GM18517 (cell line): ENCODE results near the gene PTPRD.

ENCODE experiments used
- ATAC-seq: cut with Tn5 transposase; IDR thresholded peaks from one replicate; pipeline ENCODE4 v1.9.1; 2021; ENCODE audit warnings: mild to moderate bottlenecking, moderate library complexity; ENCODE audit not compliant: unreplicated experiment

PTPRD gene

DNA sequence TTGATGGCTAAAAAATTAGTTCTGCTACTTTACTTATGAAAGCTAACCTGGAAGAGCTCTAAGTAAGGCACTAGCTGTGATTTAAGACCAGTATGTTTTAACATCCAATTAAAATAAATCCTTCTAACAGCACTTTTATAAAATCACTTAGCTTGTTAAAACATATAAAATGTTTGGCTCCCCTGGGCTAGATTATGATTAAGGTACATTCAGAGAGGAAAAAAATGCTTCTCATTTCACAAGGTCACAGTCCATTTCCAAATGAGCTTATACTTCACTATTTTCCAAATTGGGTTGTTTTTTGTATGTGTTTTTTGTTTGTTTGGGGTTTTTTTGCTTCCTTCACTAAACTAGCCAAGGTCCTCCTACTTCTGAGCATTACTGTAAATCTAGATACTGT is 1938.3 kb downstream of the PTPRD start:
- no peak for ATAC-seq

DNA sequence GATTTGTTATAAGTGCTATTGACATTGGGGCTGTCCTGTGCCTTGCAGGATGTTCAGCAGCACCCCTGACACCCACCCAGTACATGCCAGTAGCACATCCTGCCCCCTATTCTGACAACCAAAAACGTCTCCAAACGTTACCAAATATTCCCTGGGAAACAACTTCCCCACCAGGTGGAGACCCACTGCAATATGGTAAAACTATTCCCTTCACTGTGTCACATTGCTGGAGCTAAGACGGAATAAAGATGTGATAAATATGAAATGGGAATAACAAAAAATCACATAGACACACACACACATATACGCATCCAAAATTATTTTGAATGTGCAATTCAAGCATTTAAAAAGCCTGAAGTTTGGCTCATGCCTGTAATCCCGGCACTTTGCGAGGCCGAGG is 1939.0 kb downstream of the PTPRD start:
- no peak for ATAC-seq

DNA sequence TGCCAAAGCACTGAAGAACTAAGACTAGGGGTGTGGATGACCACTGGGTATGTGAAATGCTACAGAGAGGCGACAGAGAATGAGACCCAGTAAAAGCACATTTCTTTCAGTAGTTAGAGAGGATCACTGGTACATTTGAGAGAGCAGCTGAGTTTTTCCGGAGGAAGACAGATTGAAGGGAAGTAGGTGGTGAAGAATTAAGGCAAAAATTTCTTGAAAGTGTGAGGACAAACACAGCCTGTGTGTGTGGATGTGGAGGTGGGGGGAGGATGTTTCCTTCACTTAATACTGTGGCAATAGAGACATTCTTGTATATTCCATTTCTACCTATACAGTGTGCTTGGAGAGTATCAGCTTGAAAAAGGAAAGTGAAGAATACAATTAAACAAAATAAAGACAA is 1942.1 kb downstream of the PTPRD start:
- no peak for ATAC-seq

DNA sequence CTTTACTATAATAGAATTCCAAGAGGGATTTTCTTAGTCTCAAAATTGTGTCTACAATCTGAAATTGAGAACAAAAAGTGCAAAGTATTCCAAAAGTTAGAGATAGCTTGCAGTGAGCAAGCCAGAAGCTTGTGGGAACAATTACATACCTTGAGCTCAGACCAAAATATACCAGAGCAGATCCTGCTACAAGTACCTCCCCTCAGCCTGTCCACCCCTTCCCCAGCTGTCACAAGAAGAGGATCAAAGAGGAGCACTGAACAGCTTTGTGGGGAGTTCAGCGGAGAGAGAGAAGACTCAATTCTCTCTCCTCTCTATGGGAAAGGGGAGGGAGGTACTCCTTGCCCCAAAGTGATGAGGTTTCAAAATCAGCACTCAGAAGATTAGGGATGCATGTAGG is 1944.1 kb downstream of the PTPRD start:
- no peak for ATAC-seq

DNA sequence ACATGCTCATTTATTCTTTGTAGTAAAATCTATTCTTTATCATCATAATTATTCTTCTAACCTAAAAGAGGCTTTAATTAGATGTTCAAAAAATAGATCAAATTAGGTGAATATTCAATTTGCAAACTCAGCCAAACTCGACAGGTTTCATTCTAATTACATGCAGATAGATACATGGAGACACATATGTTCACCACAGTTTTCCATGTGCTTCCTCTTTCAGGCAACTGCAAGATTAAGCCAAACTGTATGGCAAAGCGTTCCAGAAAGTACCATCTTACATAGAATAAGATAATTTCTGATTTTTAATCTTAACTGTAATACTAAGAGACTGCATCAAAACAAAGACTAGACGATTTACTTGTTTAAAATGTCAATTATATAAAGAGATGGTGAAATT is 1944.6 kb downstream of the PTPRD start:
- no peak for ATAC-seq

DNA sequence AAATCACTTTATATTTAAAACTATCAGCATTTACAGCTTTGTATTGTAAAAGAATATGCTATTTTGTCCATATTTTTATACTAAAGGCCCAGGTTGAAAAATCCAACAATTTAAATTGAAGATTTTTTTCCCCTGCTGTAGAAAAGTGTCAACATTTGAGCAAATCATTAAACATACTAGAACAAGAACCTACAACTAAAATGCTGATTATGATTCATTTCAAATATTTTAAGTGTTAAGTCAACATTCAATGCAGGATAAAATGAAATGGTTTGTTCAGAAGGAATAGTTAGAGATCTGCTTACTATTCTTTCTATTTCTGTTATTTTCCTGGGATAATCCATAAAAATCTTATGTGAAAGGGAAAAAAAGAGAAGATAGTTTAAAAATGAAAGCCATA is 1946.7 kb downstream of the PTPRD start:
- ATAC-seq: no peak

DNA sequence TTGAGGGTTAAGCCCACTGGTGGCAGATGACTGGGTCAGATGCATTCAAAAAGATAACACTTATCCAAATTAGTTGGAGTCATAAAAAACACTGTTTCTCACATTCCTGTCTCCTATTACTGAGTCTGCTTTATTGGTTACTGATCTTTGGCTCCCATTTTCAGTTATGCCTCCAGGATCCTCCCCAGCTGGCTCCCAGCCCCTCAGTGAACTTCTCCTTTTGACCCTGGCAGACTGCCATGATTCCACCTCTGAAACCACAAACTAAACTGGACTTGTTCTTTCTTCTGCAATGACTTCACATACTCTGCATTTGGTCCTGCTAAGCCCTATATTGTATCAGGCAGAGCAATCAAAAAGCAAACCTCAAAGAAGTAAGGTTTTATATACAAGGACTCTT is 1952.4 kb downstream of the PTPRD start:
- ATAC-seq: no peak

DNA sequence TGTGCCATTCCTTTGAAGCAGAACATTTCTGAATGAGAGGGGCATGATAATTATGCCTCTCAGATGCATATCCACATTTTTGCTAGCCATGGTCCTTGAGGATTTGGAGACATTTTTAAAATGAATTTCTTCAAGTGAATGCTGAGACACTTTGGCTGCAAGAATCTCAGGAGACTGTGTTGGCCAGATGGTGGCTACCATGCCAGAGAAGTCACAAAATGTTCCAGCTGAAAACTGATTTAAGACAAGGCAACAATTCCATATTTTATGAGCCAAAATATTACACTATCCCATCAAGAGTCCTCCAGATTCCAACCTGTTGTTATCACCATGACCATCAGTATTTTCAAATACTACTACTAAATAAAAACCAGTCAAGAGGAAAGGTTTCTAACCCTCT is 1953.7 kb downstream of the PTPRD start:
- no peak for ATAC-seq

DNA sequence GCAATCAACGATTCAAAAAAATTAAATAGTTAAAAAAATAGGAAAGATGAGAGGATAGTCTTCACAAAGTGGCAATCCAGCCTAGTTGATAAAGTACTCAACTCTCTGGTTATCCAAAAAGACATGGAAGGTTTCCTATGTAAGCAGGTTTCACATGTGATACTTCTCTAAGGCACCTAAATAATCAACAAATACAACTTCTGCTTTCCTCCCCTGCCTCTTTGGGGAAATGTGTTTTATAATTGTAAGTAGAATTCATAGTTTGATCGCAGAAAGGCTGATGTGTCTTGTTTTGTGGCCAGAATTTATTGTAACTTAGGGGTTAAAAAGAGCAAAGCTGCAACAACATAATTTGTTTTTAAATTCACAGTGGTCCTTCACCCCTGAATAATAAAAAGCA is 1957.7 kb downstream of the PTPRD start:
- ATAC-seq: no peak

DNA sequence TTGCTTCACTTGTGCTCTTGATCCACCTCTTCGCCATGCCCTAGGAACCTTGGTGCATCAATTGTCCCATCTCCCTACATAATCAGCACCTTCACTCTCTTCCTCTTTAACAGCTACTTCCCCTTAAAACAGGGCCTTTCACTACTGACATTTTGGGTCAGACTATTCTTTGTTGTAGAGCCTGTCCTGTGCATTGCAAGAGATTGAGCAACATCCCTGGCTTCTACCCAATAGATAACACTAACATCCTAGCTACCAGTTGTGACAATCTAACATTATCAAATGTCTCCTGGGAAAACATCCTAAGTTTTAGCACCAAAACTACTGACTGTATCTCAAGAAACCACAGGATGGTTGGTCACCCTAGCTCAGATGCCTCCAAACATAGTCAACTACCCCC is 1958.9 kb downstream of the PTPRD start:
- ATAC-seq: no peak

DNA sequence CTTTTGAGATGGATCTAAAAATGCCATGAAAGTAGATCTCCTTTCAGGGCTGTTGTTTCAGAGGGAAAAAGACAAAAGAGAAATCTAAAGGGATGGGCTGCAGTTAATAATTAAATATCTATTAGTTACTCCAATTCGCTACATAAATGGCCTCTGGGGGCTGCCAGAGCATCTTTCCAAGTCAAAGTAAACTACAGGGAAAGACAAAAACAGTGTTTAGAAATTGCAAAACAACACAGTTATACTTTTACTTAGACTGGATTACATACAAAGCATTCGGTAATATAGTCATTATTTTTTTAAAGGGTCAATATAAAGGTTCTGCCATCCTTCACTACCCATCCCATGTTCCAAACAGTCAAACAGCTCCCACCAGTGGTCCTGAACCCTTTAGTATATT is 1959.7 kb downstream of the PTPRD start:
- no peak for ATAC-seq

DNA sequence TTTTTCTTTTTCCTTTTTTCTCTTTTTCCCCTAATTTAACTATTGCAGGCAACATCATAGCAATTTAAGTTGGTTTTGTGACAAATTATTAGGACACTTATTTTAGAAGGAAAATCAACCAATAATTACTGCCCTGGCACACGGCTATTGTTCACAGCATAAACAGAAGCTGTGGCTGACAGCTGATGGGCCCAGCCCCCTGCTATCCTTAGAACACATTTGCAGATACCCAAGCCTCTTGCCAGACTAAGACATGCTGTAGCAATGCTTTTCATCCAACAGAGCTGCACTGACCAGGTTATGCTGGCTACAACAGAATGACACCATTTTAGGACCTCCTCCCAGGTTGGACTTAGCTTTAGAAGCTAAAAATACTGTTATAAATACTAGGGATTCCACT is 1960.5 kb downstream of the PTPRD start:
- no peak for ATAC-seq

DNA sequence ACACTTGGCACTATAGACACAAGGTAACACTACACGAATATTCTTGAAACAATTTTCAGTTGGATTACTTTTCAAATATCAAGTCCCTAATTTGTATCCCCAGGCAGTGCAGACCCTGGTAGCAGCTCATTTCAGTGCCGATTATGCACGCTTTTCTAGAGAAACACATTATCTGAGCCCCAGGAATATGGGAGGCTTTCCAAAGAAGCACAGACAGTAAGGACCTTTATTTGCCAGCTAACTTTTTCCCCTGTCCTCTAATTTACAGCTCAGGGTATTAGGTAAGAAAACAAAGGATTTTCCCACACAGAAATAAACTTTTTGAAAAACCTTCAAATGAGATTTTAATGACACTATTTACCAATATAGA is 1961.0 kb downstream of the PTPRD start:
- ATAC-seq: no peak

DNA sequence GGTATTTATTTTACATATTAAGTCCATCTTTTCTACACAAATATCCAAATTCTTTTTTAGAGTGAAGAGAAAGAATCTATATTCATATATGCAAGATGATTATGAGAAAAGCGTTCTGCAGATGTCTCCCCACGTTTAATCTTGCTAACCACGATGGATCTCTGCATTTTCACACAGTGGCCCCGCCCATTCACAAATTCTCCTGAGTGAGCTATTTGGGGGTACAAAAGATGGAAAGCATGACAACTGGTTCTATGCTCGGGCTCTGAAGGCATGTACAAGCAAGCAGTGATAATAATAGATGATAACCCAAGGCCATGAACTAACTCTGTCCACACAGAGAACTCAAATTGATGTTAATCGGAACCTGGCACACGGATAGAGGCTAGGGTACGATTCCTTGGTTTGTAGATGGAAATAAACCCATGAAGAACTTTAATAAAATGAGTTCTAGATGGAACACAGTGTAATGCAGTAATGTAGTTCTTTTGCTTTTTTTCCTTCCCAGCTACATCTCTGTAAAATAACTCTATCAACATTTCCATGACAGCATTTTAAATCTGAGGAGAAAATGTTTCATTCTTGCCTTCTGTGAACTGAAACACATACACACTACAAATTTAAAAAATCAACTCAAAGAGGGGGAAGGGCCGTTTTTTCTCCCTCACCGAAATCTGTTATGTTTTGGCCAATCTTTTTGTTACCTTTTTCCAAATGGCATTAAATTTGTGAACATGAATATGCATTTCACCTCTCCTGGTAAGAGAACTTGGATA is 1961.5 kb downstream of the PTPRD start:
- no peak for ATAC-seq

DNA sequence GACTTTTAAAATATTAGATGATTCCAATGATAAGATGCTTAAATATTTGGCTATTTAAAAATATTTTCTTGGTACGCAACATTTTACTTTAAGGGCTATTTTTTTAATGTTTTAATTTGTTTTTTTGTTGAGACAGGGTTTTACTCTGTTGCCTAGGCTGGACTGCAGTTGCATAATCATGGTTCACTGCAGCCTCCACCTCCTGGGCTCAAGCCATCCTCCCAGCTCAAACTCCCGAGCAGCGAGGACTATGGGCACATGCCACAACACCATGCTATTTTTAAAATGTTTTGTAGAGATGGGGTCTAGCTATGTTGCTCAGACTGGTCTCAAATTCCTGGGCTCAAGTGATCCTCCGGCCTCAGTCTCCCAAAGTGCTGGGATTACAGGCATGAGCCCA is 1963.0 kb downstream of the PTPRD start:
- ATAC-seq: no peak

DNA sequence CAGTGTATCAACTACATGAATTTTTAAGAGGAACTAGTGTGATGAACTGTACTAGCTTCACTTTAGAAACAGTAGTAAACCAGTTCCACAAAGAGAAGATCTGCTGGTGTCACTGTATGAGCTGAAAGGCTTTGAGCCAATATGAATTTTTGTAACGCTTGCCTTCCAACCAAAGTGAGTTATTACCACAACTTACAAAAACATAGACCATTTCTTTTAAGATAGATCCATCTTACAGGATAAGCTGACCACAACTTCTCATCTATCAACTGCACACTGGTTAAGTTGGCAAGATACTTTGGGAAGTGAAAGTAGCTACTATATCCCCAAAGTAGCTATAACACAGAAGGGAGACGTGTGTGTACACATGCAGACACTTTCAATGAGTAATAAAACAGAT is 1963.6 kb downstream of the PTPRD start:
- no peak for ATAC-seq

DNA sequence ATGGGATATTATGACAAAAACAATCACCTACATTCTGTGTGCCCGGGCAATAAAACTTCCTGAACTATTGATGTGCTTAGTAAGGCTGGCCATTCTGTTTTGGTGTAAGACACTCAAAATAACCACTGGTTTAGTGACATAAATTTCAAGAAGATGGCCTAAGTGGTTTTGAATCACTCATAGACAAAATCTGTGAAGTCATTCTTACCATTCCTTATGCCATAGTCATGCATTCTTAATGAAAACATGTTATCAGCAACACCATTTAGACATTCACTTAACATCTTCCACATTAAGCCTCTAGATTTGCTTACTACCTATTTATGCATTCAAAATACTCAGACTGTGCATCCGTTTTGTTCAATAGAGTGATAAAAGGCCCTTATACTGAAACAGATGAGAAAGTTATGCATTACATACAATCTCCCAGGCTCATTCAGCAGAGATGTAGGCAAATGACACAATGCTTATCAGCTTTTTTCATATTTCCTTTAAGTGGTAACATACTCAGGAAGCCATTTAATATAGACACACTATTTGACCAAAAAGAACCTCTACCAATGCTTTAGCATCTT is 1964.4 kb downstream of the PTPRD start:
- no peak for ATAC-seq

DNA sequence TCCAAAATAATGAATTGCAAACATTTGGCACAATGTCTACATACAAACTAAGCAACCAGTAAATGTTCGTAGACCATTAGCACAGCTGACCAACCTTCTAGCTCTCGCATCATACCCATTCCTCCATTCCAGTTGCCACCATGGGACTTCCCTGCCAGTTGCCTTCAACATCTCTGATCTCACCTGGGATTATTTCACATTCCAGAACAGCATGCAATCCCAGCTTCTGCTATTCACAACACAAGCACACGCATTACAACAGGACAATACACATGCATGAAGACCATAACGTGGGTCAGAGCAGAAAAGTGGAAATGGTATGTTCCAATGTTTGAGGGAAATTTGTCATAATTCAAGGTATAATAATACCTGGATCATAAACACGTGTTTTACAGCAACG is 1965.0 kb downstream of the PTPRD start:
- no peak for ATAC-seq

DNA sequence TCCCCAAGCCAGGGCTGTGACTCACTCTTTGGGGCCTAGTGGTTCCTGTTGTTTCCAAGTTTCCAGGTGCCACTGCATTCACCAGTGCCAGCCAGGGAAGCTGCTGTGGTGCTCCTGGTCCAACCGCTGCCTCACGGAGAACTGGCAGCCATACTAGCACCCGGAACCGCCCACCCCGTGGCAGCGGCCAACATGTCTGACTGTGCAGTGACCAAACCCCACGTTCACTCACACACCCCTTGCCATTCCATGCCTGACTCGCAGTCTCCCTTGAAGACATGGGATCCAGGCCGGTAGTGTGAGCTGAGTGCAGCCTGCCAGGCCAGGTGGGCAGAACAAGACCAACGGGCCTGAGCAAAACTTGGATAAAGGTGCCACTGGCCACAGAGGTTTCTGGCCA is 1968.2 kb downstream of the PTPRD start:
- ATAC-seq: no peak

DNA sequence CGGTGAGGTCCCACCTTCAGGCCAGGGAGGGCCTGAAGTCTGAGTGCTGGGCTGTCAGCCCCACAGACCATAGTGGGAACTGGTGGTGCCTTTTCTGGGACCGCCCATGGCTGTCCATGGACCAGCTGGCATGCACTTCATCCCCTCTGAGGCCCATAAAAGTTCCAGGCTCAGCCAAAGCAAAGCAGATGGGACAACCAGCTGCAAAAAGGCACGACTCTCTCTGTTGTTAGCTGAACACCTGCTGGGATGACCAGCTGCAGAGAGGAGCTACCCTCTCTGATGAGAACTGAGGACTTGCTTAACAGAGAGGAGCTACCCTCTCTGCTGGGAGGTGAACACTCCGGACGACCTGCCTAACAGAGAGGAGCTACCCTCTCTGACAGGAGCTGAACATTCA is 1968.9 kb downstream of the PTPRD start:
- ATAC-seq: no peak

DNA sequence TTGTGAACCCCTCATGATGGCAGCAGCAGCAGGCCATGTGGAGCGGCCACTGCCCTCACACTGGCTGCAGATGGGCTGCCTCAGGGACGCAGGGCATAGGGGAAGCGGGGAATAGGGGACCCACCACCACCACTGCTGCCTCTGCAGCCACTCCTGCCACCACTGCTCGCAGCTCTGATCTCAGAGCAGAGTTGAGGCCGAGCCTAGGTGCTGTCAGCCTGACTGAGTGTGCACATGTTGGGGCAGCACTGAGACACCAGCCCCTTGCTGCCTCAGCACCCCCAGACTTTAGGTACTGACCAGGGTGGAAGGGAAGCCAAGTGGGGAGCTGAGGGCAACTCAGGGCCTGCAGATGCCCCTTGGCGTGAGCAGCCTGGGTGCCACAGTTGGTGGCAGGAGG is 1969.3 kb downstream of the PTPRD start:
- no peak for ATAC-seq

DNA sequence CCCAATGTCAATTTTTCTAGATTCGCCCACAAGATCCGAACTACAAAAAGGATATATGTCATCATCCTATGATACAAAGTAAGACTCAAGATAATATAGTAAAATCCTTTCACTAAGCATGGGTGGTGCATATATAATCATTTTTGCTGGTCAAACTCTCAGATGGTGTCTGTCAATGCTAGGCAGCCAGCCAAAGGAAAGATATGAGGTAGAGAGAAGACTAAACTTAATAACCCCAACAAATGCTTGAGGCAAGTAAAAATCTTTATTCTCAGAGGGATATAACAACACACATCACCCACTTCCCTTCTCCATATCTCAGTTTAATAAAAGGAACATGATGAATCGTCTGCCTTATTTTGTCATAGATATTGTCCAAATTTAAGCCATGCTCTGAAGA is 1972.0 kb downstream of the PTPRD start:
- ATAC-seq: no peak

DNA sequence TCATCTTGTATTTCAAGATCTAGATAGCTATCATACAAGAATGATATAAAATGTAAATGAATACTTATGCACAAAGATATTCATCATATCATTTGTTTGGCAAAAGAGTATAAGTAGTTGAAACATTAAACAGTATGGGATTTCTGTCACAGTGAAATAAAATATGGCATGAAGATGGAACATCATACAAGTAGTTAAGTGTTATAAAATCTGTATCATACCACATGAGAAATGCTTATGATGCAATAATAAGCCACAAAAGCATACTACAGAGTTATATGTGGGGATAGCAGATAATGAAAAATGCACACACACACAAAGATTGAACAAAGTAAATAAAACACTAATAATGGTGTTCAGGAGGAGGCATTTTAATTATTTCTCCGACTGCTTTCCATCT is 1975.2 kb downstream of the PTPRD start:
- no peak for ATAC-seq
